ENCODE data around the gene DCC.

DCC gene

GRCh38 chr18:53411511-53411910 is 1071.5 kb downstream of the DCC start:
- H3K27me3 ChIP-seq (replicated peaks; ENCODE audit: insufficient read depth, low read length) = no peaks in the 10 kb centered on the region
- H3K9ac ChIP-seq (ENCODE audit: low read length) = no peak overlapping the region
- TF ChIP-seq EZH2 (optimal IDR thresholded peaks at IDR 0.05; ENCODE audit: low read depth, low read length) (no peak), CTCF (IDR thresholded peaks at IDR 0.05; ENCODE audit: low read length) (no peak), EZH2phosphoT487 (IDR thresholded peaks at IDR 0.05; ENCODE audit: low read length) (no peak)
- DNase-seq = no peak
- no peak overlapping the region for H3K4me2 ChIP-seq (ENCODE audit: low read depth, low read length)
- no peak overlapping the region for H2AFZ ChIP-seq (ENCODE audit: low read length)
- no peaks in the 10 kb centered on the region for H4K20me1 ChIP-seq (ENCODE audit: insufficient read depth, low read length)
- no peaks in the 10 kb centered on the region for H3K4me1 ChIP-seq (ENCODE audit: low read length)
- no peak overlapping the region for H3K4me3 ChIP-seq (ENCODE audit: low read length)
- no peaks in the 10 kb centered on the region for H3K79me2 ChIP-seq (ENCODE audit: low read length)
- no peaks in the 10 kb centered on the region for H3K9me3 ChIP-seq (replicated peaks; ENCODE audit: insufficient read depth, low read length)
- no peaks in the 10 kb centered on the region for H3K36me3 ChIP-seq (replicated peaks; ENCODE audit: insufficient read depth, low read length)
- no peaks in the 10 kb centered on the region for H3F3A ChIP-seq (ENCODE audit: insufficient read depth, low read length)
- H3K27ac ChIP-seq (ENCODE audit: low read length) = no peak overlapping the region
- H3K9me2 ChIP-seq (replicated peaks; ENCODE audit: insufficient read depth, low read length) = no peaks in the 10 kb centered on the region

GRCh38 chr18:53417003-53417402 is 1077.0 kb downstream of the DCC start:
- Histone ChIP-seq H4K20me1 (ENCODE audit: insufficient read depth, low read length) (no peaks in the 10 kb centered on the region), H3K27me3 (replicated peaks; ENCODE audit: insufficient read depth, low read length) (no peaks in the 10 kb centered on the region), H3K36me3 (replicated peaks; ENCODE audit: insufficient read depth, low read length) (no peaks in the 10 kb centered on the region), H3K9ac (ENCODE audit: low read length) (no peak overlapping the region), H3F3A (ENCODE audit: insufficient read depth, low read length) (no peaks in the 10 kb centered on the region), H2AFZ (ENCODE audit: low read length) (no peak overlapping the region), H3K9me2 (replicated peaks; ENCODE audit: insufficient read depth, low read length) (no peaks in the 10 kb centered on the region), H3K4me3 (ENCODE audit: low read length) (no peak overlapping the region), H3K4me2 (ENCODE audit: low read depth, low read length) (no peak overlapping the region), H3K4me1 (ENCODE audit: low read length) (no peaks in the 10 kb centered on the region), H3K79me2 (ENCODE audit: low read length) (no peaks in the 10 kb centered on the region), H3K9me3 (replicated peaks; ENCODE audit: insufficient read depth, low read length) (no peaks in the 10 kb centered on the region), H3K27ac (ENCODE audit: low read length) (no peak overlapping the region)
- no peak for TF ChIP-seq CTCF (IDR thresholded peaks at IDR 0.05; ENCODE audit: low read length)
- TF ChIP-seq EZH2 (optimal IDR thresholded peaks at IDR 0.05; ENCODE audit: low read depth, low read length) = no peak
- TF ChIP-seq EZH2phosphoT487 (IDR thresholded peaks at IDR 0.05; ENCODE audit: low read length) = no peak
- no peak for DNase-seq

- TF ChIP-seq EZH2phosphoT487 (IDR thresholded peaks at IDR 0.05; ENCODE audit: low read length) = no peak
- TF ChIP-seq EZH2 (optimal IDR thresholded peaks at IDR 0.05; ENCODE audit: low read depth, low read length) = no peak
- TF ChIP-seq CTCF (IDR thresholded peaks at IDR 0.05; ENCODE audit: low read length) = no peak
- DNase-seq = no peak
- Histone ChIP-seq H3K27ac (ENCODE audit: low read length) (no peak overlapping the region), H3K9me2 (replicated peaks; ENCODE audit: insufficient read depth, low read length) (no peaks in the 10 kb centered on the region), H3K79me2 (ENCODE audit: low read length) (no peaks in the 10 kb centered on the region), H3K4me1 (ENCODE audit: low read length) (no peaks in the 10 kb centered on the region), H3K4me3 (ENCODE audit: low read length) (no peak overlapping the region), H3K9ac (ENCODE audit: low read length) (no peak overlapping the region), H3K36me3 (replicated peaks; ENCODE audit: insufficient read depth, low read length) (no peaks in the 10 kb centered on the region), H3F3A (ENCODE audit: insufficient read depth, low read length) (no peaks in the 10 kb centered on the region), H3K4me2 (ENCODE audit: low read depth, low read length) (no peak overlapping the region), H3K27me3 (replicated peaks; ENCODE audit: insufficient read depth, low read length) (no peaks in the 10 kb centered on the region), H3K9me3 (replicated peaks; ENCODE audit: insufficient read depth, low read length) (no peaks in the 10 kb centered on the region), H4K20me1 (ENCODE audit: insufficient read depth, low read length) (no peaks in the 10 kb centered on the region), H2AFZ (ENCODE audit: low read length) (no peak overlapping the region)
Observed at GRCh38 chr18:53421869-53422268, 1081.9 kb downstream of the DCC start.

All from MM.1S (cell line).